Astrocyte of the cerebellum (primary cell): ENCODE results near the gene C19orf73.
A peak's percentile ranks its signal among the peaks of the same experiment; 100 is the strongest.

Source experiments
- DNase-seq: peaks from one replicate; pipeline ENCODE4 v3.0.0-alpha.2; 2011; ENCODE audit warnings: low read depth
- H3K4me3 ChIP-seq: 2 replicates; pipeline ENCODE4 v1.5.1; 2011; ENCODE audit warnings: mild to moderate bottlenecking, low read depth, low read length, moderate library complexity
- CTCF ChIP-seq: IDR thresholded peaks from 2 replicates; pipeline ENCODE4 v1.5.1; 2012; ENCODE audit warnings: low read length, low read depth, moderate library complexity, mild to moderate bottlenecking; ENCODE audit errors: missing control alignments
- in situ Hi-C: cut with HindIII; loops from 2 replicates; pipeline ENCODE4 v1.10.0; 2017; ENCODE audit warnings: low sequenced_read_pairs

C19orf73 gene

GRCh38 chr19:49098795-49099194, 20.1 kb downstream of the C19orf73 start:
- no peak overlapping the region for H3K4me3 ChIP-seq
- TF ChIP-seq CTCF, result no peak
- in situ Hi-C loops, result no loop called here
- no peak for DNase-seq

GRCh38 chr19:49097453-49098288, 21.3 kb downstream of the C19orf73 start:
- peak; percentile 100 for TF ChIP-seq CTCF
- peak; percentile 48 for DNase-seq
- in situ Hi-C loops, result no loop called here
- H3K4me3 ChIP-seq, result no peak overlapping the region

- no peak for DNase-seq
- in situ Hi-C loops, result no loop called here
- TF ChIP-seq CTCF, result no peak
- no peak overlapping the region for H3K4me3 ChIP-seq
Measured at GRCh38 chr19:49094505-49095482, 24.1 kb downstream of the C19orf73 start.

GRCh38 chr19:49092686-49093085, 26.3 kb downstream of the C19orf73 start:
- DNase-seq, result no peak

GRCh38 chr19:49091391-49092038, 27.4 kb downstream of the C19orf73 start:
- no peak for TF ChIP-seq CTCF
- no peak for DNase-seq
- in situ Hi-C loops, result no loop called here
- no peak overlapping the region for H3K4me3 ChIP-seq

More at GRCh38 chr19:49092686-49093085, 26.3 kb downstream of the C19orf73 start:
- TF ChIP-seq CTCF, result no peak
- no peak overlapping the region for H3K4me3 ChIP-seq
- in situ Hi-C loops, result no loop called here

- DNase-seq, result no peak
- no peak for TF ChIP-seq CTCF
- in situ Hi-C loops, result no loop called here
- H3K4me3 ChIP-seq, result peak overlapping the region; percentile 99
Measured at GRCh38 chr19:49086296-49086695, 32.6 kb downstream of the C19orf73 start.
